Naive thymus-derived CD4-positive, alpha-beta T cell (primary cell): ENCODE measurements around the gene PHACTR1. TPM values are rescaled to one million over a fixed set of nuclear protein-coding genes. Genes with fewer than 3 reads are reported as not detected.
A peak's percentile ranks its signal among the peaks of the same experiment; 100 is the strongest.

Experiments
- ATAC-seq: fragments of 150-1000 bp; cut with Tn5 transposase; 2 replicates; pipeline ENCODE4 v1.10.0; 2021; ENCODE audit warnings: mild to moderate bottlenecking, moderate library complexity
- CTCF ChIA-PET: fragments of 350-600 bp; sonication (Branson Sonifier 250); formaldehyde crosslinking; loops from one replicate; lab custom pipeline; 2021; ENCODE audit warnings: antibody characterized with exemption; lab: Charles Lee
- POLR2A ChIA-PET: fragments of 350-600 bp; sonication (Branson Sonifier 250); formaldehyde crosslinking; loops from one replicate; lab custom pipeline; 2021; ENCODE audit warnings: antibody characterized with exemption, inconsistent platforms; lab: Charles Lee
- DNase-seq, 9 donors: peaks; one replicate each; pipeline versions ENCODE4 v3.0.0 to v3.0.0-alpha.2; 2020 to 2022; ENCODE audit warnings: mixed read lengths in 1 of 9
- H3K27ac ChIP-seq: one replicate; pipeline ENCODE4 v1.7.0; 2013; ENCODE audit warnings: mild to moderate bottlenecking, low read depth, low read length, moderate library complexity
- H3K27me3 ChIP-seq, 2 donors: one replicate each; pipeline ENCODE4 v1.7.0; 2013; ENCODE audit warnings: low read length in 2 of 2, mild to moderate bottlenecking in 2 of 2, moderate library complexity in 2 of 2; ENCODE audit not compliant: control insufficient read depth in 2 of 2, insufficient read depth in 2 of 2
- H3K36me3 ChIP-seq, 3 experiments: 1 replicate in 2 of 3; 2 replicates in 1 of 3; pipeline ENCODE4 v1.7.0; 2013; ENCODE audit warnings: low read length in 3 of 3, mild to moderate bottlenecking in 3 of 3, moderate library complexity in 1 of 3; ENCODE audit not compliant: insufficient read depth in 3 of 3, control insufficient read depth in 2 of 3
- H3K4me1 ChIP-seq, 2 donors: one replicate each; pipeline ENCODE4 v1.7.0; 2013; ENCODE audit warnings: low read length in 2 of 2, mild to moderate bottlenecking in 2 of 2, moderate library complexity in 1 of 2; ENCODE audit not compliant: control insufficient read depth in 2 of 2, insufficient read depth in 2 of 2
- H3K4me3 ChIP-seq: 2 replicates; pipeline ENCODE4 v1.7.0; 2013; ENCODE audit warnings: mild to moderate bottlenecking, low read length
- H3K9me3 ChIP-seq, 3 experiments: 1 replicate in 2 of 3; 2 replicates in 1 of 3; pipeline ENCODE4 v1.7.0; 2013; ENCODE audit warnings: low read length in 3 of 3; ENCODE audit not compliant: control insufficient read depth in 2 of 3
- H3K27ac Mint-ChIP-seq, 9 donors: one replicate each; pipeline ENCODE4 v1.8.0; 2020 to 2022; ENCODE audit warnings: mixed read lengths in 9 of 9, mild to moderate bottlenecking in 8 of 9, moderate library complexity in 5 of 9, inconsistent platforms in 2 of 9
- H3K27me3 Mint-ChIP-seq, 5 donors: one replicate each; pipeline ENCODE4 v1.8.0; 2021 to 2022; ENCODE audit warnings: mixed read lengths in 5 of 5, mild to moderate bottlenecking in 1 of 5
- H3K36me3 Mint-ChIP-seq, 5 donors: one replicate each; pipeline ENCODE4 v1.8.0; 2020 to 2022; ENCODE audit warnings: mixed read lengths in 5 of 5, mild to moderate bottlenecking in 3 of 5, inconsistent platforms in 1 of 5
- H3K4me1 Mint-ChIP-seq, 7 donors: one replicate each; pipeline ENCODE4 v1.8.0; 2020 to 2022; ENCODE audit warnings: mixed read lengths in 7 of 7, mild to moderate bottlenecking in 3 of 7, inconsistent platforms in 1 of 7
- H3K4me3 Mint-ChIP-seq, 10 donors: one replicate each; pipeline ENCODE4 v1.8.0; 2020 to 2022; ENCODE audit warnings: mild to moderate bottlenecking in 10 of 10, mixed read lengths in 10 of 10, moderate library complexity in 6 of 10, inconsistent platforms in 2 of 10
- H3K9me3 Mint-ChIP-seq, 11 donors: one replicate each; pipeline ENCODE4 v1.8.0; 2020 to 2022; ENCODE audit warnings: mixed read lengths in 11 of 11, mild to moderate bottlenecking in 4 of 11, inconsistent platforms in 1 of 11, moderate library complexity in 1 of 11
- intact Hi-C, 2 donors: fragments of 100-400 bp; cut with micrococcal nuclease; formaldehyde crosslinking; loops; one replicate each; pipeline ENCODE4 v1.15.1; 2023
- polyA plus RNA-seq, 2 donors: library from polyadenylated mRNA; unstranded; fragments of 300-500 nt; fragmentation: Illumina TruSeq; gene quantifications; one replicate each; pipeline ENCODE4 v1.2.3, GENCODE V29; 2021
- total RNA-seq, 6 experiments: library from RNA in 5 of 6; stranded (reverse) in 5 of 6; gene quantifications; 1 replicate in 5 of 6; 2 replicates in 1 of 6; pipeline ENCODE4 v1.2.3 and lab custom pipeline; 2021 to 2026

The PHACTR1 gene
- total and polyA plus RNA-seq, 7 experiments from 2014 or later: 0.18 to 43.1 (median 0.62) TPM

DNA sequence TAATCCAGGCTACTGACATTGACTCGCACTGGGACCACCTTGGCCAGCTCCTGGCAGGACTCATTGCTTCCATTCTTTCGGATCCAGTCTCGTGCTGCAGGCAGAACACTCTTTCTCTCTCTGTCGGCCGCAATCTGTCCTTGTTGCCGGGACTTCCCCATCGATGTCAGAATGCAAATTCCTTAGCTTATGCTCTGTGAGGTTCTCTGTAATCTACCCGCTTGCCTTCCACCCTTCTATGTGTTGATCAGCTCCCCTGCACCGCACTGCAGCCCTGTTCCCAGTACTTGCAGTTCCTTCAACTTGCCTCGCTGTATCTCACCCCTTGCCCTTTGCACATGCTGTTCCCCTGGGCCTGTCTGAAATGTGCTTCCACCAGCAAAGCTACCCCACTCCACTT is 182.0 kb downstream of the PHACTR1 start:
- Mint-ChIP-seq H3K36me3 (no peaks in the 10 kb centered on the region), H3K4me1 (no peaks in the 10 kb centered on the region), H3K9me3 (no peaks in the 10 kb centered on the region), H3K4me3 (no peak overlapping the region), H3K27ac (no peak overlapping the region), H3K27me3 (peaks cover 2 to 50% (median 44%) of the 10 kb centered on the region in 5 donors)
- H3K27ac ChIP-seq: no peak overlapping the region
- no peaks in the 10 kb centered on the region for H3K9me3 ChIP-seq
- intact Hi-C loops: loop anchor here in 1 of 2 donors (10.0 kb wide), 1 partner anchor 744 kb away; no protein-coding TSS in a partner anchor
- no peaks in the 10 kb centered on the region for H3K36me3 ChIP-seq
- peaks cover 0 to 4% of the 10 kb centered on the region in 2 donors for H3K27me3 ChIP-seq
- H3K4me1 ChIP-seq: no peaks in the 10 kb centered on the region
- no peak for ATAC-seq
- POLR2A ChIA-PET: no interaction called here
- no peak for DNase-seq
- H3K4me3 ChIP-seq: no peak overlapping the region
- CTCF ChIA-PET: no interaction called here

GRCh38 chr6:12899046-12899833 is 182.7 kb downstream of the PHACTR1 start:
- no peaks in the 10 kb centered on the region for H3K4me1 ChIP-seq
- Mint-ChIP-seq H3K36me3 (no peaks in the 10 kb centered on the region), H3K4me1 (no peaks in the 10 kb centered on the region), H3K27me3 (peaks cover 2 to 46% (median 44%) of the 10 kb centered on the region in 5 donors), H3K4me3 (no peak overlapping the region), H3K9me3 (no peaks in the 10 kb centered on the region), H3K27ac (no peak overlapping the region)
- H3K27me3 ChIP-seq: peaks cover 0 to 4% of the 10 kb centered on the region in 2 donors
- H3K4me3 ChIP-seq: no peak overlapping the region
- H3K9me3 ChIP-seq: no peaks in the 10 kb centered on the region
- intact Hi-C loops: loop anchor here in 1 of 2 donors (10.0 kb wide), 1 partner anchor 744 kb away; no protein-coding TSS in a partner anchor
- DNase-seq: no peak
- ATAC-seq: no peak
- no peak overlapping the region for H3K27ac ChIP-seq
- ChIA-PET CTCF (no interaction called here), POLR2A (interaction anchor here (0.8 kb wide), 1 partner anchor 13 kb away, joined by 3 read pairs; no protein-coding TSS in a partner anchor)
- H3K36me3 ChIP-seq: no peaks in the 10 kb centered on the region

GRCh38 chr6:12903246-12903645 is 186.7 kb downstream of the PHACTR1 start:
- Histone ChIP-seq H3K36me3 (no peaks in the 10 kb centered on the region), H3K27me3 (no peaks in the 10 kb centered on the region), H3K4me1 (no peaks in the 10 kb centered on the region), H3K4me3 (no peak overlapping the region), H3K27ac (no peak overlapping the region), H3K9me3 (no peaks in the 10 kb centered on the region)
- ATAC-seq (peak; percentile 65), DNase-seq (no peak)
- Mint-ChIP-seq H3K36me3 (no peaks in the 10 kb centered on the region), H3K9me3 (no peaks in the 10 kb centered on the region), H3K27me3 (peaks cover 15 to 42% (median 29%) of the 10 kb centered on the region in 5 donors), H3K27ac (no peak overlapping the region), H3K4me1 (no peaks in the 10 kb centered on the region), H3K4me3 (no peak overlapping the region)
- ChIA-PET POLR2A (no interaction called here), CTCF (no interaction called here)
- intact Hi-C loops: no loop called here

DNA sequence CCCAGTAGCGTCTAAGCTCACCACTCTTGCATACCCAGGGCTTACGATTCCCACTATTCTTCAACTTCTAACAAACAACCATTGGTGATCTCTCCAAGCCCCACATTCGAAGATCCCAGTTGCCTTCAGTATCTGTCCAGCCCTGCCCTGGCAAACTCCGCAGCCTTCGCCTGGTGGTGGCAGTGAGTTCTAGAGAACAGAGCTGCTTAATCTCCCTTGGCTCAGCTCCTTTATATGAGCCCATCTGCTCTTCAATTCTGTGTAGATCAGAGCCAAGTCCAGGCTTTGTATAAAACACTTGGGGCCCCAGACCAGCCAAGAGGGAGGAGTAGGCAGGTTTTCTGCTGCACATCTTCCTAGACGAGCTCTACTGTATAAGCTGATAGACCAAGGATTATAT is 193.3 kb downstream of the PHACTR1 start:
- DNase-seq (no peak), ATAC-seq (no peak)
- Mint-ChIP-seq H3K36me3 (no peaks in the 10 kb centered on the region), H3K4me3 (no peak overlapping the region), H3K4me1 (no peaks in the 10 kb centered on the region), H3K9me3 (no peaks in the 10 kb centered on the region), H3K27ac (no peak overlapping the region), H3K27me3 (peaks cover 4 to 24% (median 8%) of the 10 kb centered on the region in 5 donors)
- Histone ChIP-seq H3K27ac (no peak overlapping the region), H3K4me1 (no peaks in the 10 kb centered on the region), H3K27me3 (no peaks in the 10 kb centered on the region), H3K9me3 (no peaks in the 10 kb centered on the region), H3K36me3 (no peaks in the 10 kb centered on the region), H3K4me3 (no peak overlapping the region)
- POLR2A ChIA-PET: no interaction called here
- intact Hi-C loops: loop anchor here in 1 of 2 donors (5.0 kb wide), 1 partner anchor 1157 kb away; no protein-coding TSS in a partner anchor
- CTCF ChIA-PET: no interaction called here

GRCh38 chr6:12911427-12911826 is 194.9 kb downstream of the PHACTR1 start:
- no peak overlapping the region for H3K27ac Mint-ChIP-seq
- no peak overlapping the region for H3K4me3 Mint-ChIP-seq
- H3K9me3 Mint-ChIP-seq: no peaks in the 10 kb centered on the region
- H3K4me1 Mint-ChIP-seq: peaks cover 0 to 2% (median 0%) of the 10 kb centered on the region in 7 donors
- intact Hi-C loops: loop anchor here (1.0 to 5.0 kb wide), 2 partner anchors 420 to 1156 kb away; no protein-coding TSS in a partner anchor
- ATAC-seq: no peak
- ChIA-PET POLR2A (interaction anchor here (0.7 kb wide), 1 partner anchor 420 kb away, joined by 4 read pairs; no protein-coding TSS in a partner anchor), CTCF (interaction anchor here (0.6 to 0.9 kb wide), 5 partner anchors 17 to 419 kb away, joined by 3 read pairs; no protein-coding TSS in a partner anchor)
- peak in 3 of 9 donors; percentile 4 to 16 (median 7) for DNase-seq
- H3K36me3 Mint-ChIP-seq: no peaks in the 10 kb centered on the region
- peaks cover 0 to 24% (median 8%) of the 10 kb centered on the region in 5 donors for H3K27me3 Mint-ChIP-seq
- Histone ChIP-seq H3K9me3 (no peaks in the 10 kb centered on the region), H3K4me1 (no peaks in the 10 kb centered on the region), H3K36me3 (no peaks in the 10 kb centered on the region), H3K27ac (no peak overlapping the region), H3K27me3 (no peaks in the 10 kb centered on the region), H3K4me3 (no peak overlapping the region)

- Histone ChIP-seq H3K36me3 (no peaks in the 10 kb centered on the region), H3K27ac (no peak overlapping the region), H3K4me1 (no peaks in the 10 kb centered on the region), H3K27me3 (no peaks in the 10 kb centered on the region), H3K4me3 (no peak overlapping the region), H3K9me3 (no peaks in the 10 kb centered on the region)
- DNase-seq: no peak
- no peak for ATAC-seq
- CTCF ChIA-PET: no interaction called here
- POLR2A ChIA-PET: no interaction called here
- H3K4me3 Mint-ChIP-seq: no peak overlapping the region
- no peaks in the 10 kb centered on the region for H3K36me3 Mint-ChIP-seq
- no peaks in the 10 kb centered on the region for H3K9me3 Mint-ChIP-seq
- intact Hi-C loops: loop anchor here in 1 of 2 donors (5.0 kb wide), 1 partner anchor 1154 kb away; no protein-coding TSS in a partner anchor
- H3K27ac Mint-ChIP-seq: no peak overlapping the region
- peaks cover 0 to 2% (median 0%) of the 10 kb centered on the region in 7 donors for H3K4me1 Mint-ChIP-seq
- H3K27me3 Mint-ChIP-seq: peaks cover 0 to 20% (median 5%) of the 10 kb centered on the region in 5 donors
Observed at GRCh38 chr6:12913201-12913600, 196.6 kb downstream of the PHACTR1 start.
